MM.1S (cell line): ENCODE data around the gene SYCE1L.

Source experiments
- DNase-seq: peaks from one replicate; pipeline ENCODE4 v3.0.0-alpha.2; 2015
- H2AFZ ChIP-seq: fragments of 300-600 bp; sonication (generic); 2 replicates; pipeline ENCODE4 v1.6.0; 2016; ENCODE audit warnings: antibody characterized with exemption, low read length
- H3F3A ChIP-seq: fragments of 300-600 bp; sonication (generic); 2 replicates; pipeline ENCODE4 v1.6.1; 2016; ENCODE audit warnings: mild to moderate bottlenecking, antibody characterized with exemption, low read length, moderate library complexity, mixed read lengths; ENCODE audit not compliant: insufficient read depth
- H3K27ac ChIP-seq: fragments of 300-600 bp; sonication (generic); 2 replicates; pipeline ENCODE4 v1.5.1; 2016; ENCODE audit warnings: mild to moderate bottlenecking, low read length
- H3K27me3 ChIP-seq: fragments of 300-600 bp; sonication (generic); replicated peaks from 2 replicates; pipeline ENCODE4 v1.6.0; 2016; ENCODE audit warnings: low read length; ENCODE audit not compliant: insufficient read depth
- H3K36me3 ChIP-seq: fragments of 300-600 bp; sonication (generic); replicated peaks from 2 replicates; pipeline ENCODE4 v1.6.1; 2016; ENCODE audit warnings: mild to moderate bottlenecking, low read length, mixed read lengths; ENCODE audit not compliant: insufficient read depth
- H3K4me1 ChIP-seq: fragments of 300-600 bp; sonication (generic); 2 replicates; pipeline ENCODE4 v1.6.1; 2016; ENCODE audit warnings: low read length, mixed read lengths
- H3K4me2 ChIP-seq: fragments of 300-600 bp; sonication (generic); 2 replicates; pipeline ENCODE4 v1.6.0; 2016; ENCODE audit warnings: low read depth, low read length
- H3K4me3 ChIP-seq: fragments of 300-600 bp; sonication (generic); 2 replicates; pipeline ENCODE4 v1.5.1; 2016; ENCODE audit warnings: low read length, mixed read lengths
- H3K79me2 ChIP-seq: fragments of 300-600 bp; sonication (generic); 2 replicates; pipeline ENCODE4 v1.6.1; 2016; ENCODE audit warnings: mixed run types, low read length, mixed read lengths
- H3K9ac ChIP-seq: fragments of 300-600 bp; sonication (generic); 2 replicates; pipeline ENCODE4 v1.6.1; 2016; ENCODE audit warnings: low read length, mixed read lengths
- H3K9me2 ChIP-seq: fragments of 300-600 bp; sonication (generic); replicated peaks from 2 replicates; pipeline ENCODE4 v1.6.1; 2016; ENCODE audit warnings: mild to moderate bottlenecking, low read length, mixed read lengths; ENCODE audit not compliant: insufficient read depth
- H3K9me3 ChIP-seq: fragments of 300-600 bp; sonication (generic); replicated peaks from 2 replicates; pipeline ENCODE4 v1.6.1; 2016; ENCODE audit warnings: mild to moderate bottlenecking, low read length, mixed read lengths; ENCODE audit not compliant: insufficient read depth
- H4K20me1 ChIP-seq: fragments of 300-600 bp; sonication (generic); 2 replicates; pipeline ENCODE4 v1.6.1; 2016; ENCODE audit warnings: mild to moderate bottlenecking, low read length, moderate library complexity, mixed read lengths; ENCODE audit not compliant: insufficient read depth
- EZH2 ChIP-seq: fragments of 300-600 bp; sonication (generic); optimal IDR thresholded peaks from 2 replicates; pipeline ENCODE3; 2017; ENCODE audit warnings: low read depth, mild to moderate bottlenecking, antibody characterized with exemption, low read length, mixed read lengths
- EZH2phosphoT487 ChIP-seq: fragments of 300-600 bp; sonication (generic); IDR thresholded peaks from 2 replicates; pipeline ENCODE4 v1.6.1; 2018; ENCODE audit warnings: antibody characterized with exemption, low read length
- TF ChIP-seq, protein P1 (sequence below): fragments of 300-600 bp; sonication (generic); IDR thresholded peaks from 2 replicates; pipeline ENCODE4 v1.5.1; 2016; ENCODE audit warnings: antibody characterized with exemption, low read length, mixed read lengths

The SYCE1L gene, protein sequence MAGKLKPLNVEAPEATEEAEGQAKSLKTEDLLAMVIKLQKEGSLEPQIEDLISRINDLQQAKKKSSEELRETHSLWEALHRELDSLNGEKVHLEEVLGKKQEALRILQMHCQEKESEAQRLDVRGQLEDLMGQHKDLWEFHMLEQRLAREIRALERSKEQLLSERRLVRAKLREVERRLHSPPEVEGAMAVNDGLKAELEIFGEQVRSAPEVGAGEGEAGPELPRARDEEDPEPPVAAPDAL

GRCh38 chr16:77199211-77199610, at the start of gene SYCE1L:
Gene SYCE1L, plus strand, starts transcription at chr16:77199408. Its CDS starts 44 bp downstream, at chr16:77199452.
- TF ChIP-seq EZH2phosphoT487 (no peak), EZH2 (no peak)
- TF ChIP-seq, protein P1, sequence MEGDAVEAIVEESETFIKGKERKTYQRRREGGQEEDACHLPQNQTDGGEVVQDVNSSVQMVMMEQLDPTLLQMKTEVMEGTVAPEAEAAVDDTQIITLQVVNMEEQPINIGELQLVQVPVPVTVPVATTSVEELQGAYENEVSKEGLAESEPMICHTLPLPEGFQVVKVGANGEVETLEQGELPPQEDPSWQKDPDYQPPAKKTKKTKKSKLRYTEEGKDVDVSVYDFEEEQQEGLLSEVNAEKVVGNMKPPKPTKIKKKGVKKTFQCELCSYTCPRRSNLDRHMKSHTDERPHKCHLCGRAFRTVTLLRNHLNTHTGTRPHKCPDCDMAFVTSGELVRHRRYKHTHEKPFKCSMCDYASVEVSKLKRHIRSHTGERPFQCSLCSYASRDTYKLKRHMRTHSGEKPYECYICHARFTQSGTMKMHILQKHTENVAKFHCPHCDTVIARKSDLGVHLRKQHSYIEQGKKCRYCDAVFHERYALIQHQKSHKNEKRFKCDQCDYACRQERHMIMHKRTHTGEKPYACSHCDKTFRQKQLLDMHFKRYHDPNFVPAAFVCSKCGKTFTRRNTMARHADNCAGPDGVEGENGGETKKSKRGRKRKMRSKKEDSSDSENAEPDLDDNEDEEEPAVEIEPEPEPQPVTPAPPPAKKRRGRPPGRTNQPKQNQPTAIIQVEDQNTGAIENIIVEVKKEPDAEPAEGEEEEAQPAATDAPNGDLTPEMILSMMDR, result no peak
- H3K4me3 ChIP-seq, result no peak within 1 kb of the TSS
- H4K20me1 ChIP-seq, result no peaks in the 10 kb centered on the region
- no peaks in the 10 kb centered on the region for H3K36me3 ChIP-seq
- H3K9me2 ChIP-seq, result no peaks in the 10 kb centered on the region
- no peaks in the 10 kb centered on the region for H3K9me3 ChIP-seq
- no peak within 1 kb of the TSS for H3K9ac ChIP-seq
- H3K4me1 ChIP-seq, result no peaks in the 10 kb centered on the region
- H3K27me3 ChIP-seq, result no peaks in the 10 kb centered on the region
- no peak within 1 kb of the TSS for H3K4me2 ChIP-seq
- H3K27ac ChIP-seq, result no peak within 1 kb of the TSS
- no peak within 1 kb of the TSS for H2AFZ ChIP-seq
- no peak for DNase-seq
- no peaks in the 10 kb centered on the region for H3K79me2 ChIP-seq
- no peaks in the 10 kb centered on the region for H3F3A ChIP-seq

- DNase-seq, result no peak
- Histone ChIP-seq H3K27ac (no peak overlapping the region), H3K9me2 (no peaks in the 10 kb centered on the region), H3K4me3 (no peak overlapping the region), H4K20me1 (no peaks in the 10 kb centered on the region), H2AFZ (no peak overlapping the region), H3K4me1 (no peaks in the 10 kb centered on the region), H3K36me3 (no peaks in the 10 kb centered on the region), H3K9me3 (no peaks in the 10 kb centered on the region), H3F3A (no peaks in the 10 kb centered on the region), H3K27me3 (no peaks in the 10 kb centered on the region), H3K9ac (no peak overlapping the region), H3K4me2 (no peak overlapping the region), H3K79me2 (no peaks in the 10 kb centered on the region)
- TF ChIP-seq, protein P1, result no peak
- TF ChIP-seq EZH2 (no peak), EZH2phosphoT487 (no peak)
These were observed 41.7 kb upstream of the SYCE1L start for GRCh38 chr16:77157346-77158058.

- H3K27me3 ChIP-seq, result no peaks in the 10 kb centered on the region
These were observed 40.9 kb upstream of the SYCE1L start for GRCh38 chr16:77158293-77158692.

More at GRCh38 chr16:77158293-77158692, 40.9 kb upstream of the SYCE1L start:
- H3F3A ChIP-seq, result no peaks in the 10 kb centered on the region
- H3K9me2 ChIP-seq, result no peaks in the 10 kb centered on the region
- no peak overlapping the region for H3K9ac ChIP-seq
- no peak overlapping the region for H2AFZ ChIP-seq
- TF ChIP-seq EZH2phosphoT487 (no peak), EZH2 (no peak)
- TF ChIP-seq, protein P1, result no peak
- no peaks in the 10 kb centered on the region for H3K4me1 ChIP-seq
- H3K36me3 ChIP-seq, result no peaks in the 10 kb centered on the region
- no peaks in the 10 kb centered on the region for H3K9me3 ChIP-seq
- H3K27ac ChIP-seq, result no peak overlapping the region
- no peak for DNase-seq
- H3K4me3 ChIP-seq, result no peak overlapping the region
- no peak overlapping the region for H3K4me2 ChIP-seq
- no peaks in the 10 kb centered on the region for H3K79me2 ChIP-seq
- H4K20me1 ChIP-seq, result no peaks in the 10 kb centered on the region
